GM21529 (cell line): ENCODE measurements around the gene PTPN18.
"Not testable (repeated sequence)": the region's sequence is repeated elsewhere in the genome, so short reads cannot be mapped to it uniquely, and the experiment has no call there.

Experiments
- ATAC-seq: cut with Tn5 transposase; IDR thresholded peaks from one replicate; pipeline ENCODE4 v1.9.1; 2021; ENCODE audit not compliant: unreplicated experiment

The PTPN18 gene, protein sequence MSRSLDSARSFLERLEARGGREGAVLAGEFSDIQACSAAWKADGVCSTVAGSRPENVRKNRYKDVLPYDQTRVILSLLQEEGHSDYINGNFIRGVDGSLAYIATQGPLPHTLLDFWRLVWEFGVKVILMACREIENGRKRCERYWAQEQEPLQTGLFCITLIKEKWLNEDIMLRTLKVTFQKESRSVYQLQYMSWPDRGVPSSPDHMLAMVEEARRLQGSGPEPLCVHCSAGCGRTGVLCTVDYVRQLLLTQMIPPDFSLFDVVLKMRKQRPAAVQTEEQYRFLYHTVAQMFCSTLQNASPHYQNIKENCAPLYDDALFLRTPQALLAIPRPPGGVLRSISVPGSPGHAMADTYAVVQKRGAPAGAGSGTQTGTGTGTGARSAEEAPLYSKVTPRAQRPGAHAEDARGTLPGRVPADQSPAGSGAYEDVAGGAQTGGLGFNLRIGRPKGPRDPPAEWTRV

GRCh38 chr2:130355578-130356431, at the start of gene PTPN18:
Gene PTPN18, plus strand, starts transcription at chr2:130356056. Its CDS starts 52 bp downstream, at chr2:130356108.
- ATAC-seq: peak; percentile 90

DNA sequence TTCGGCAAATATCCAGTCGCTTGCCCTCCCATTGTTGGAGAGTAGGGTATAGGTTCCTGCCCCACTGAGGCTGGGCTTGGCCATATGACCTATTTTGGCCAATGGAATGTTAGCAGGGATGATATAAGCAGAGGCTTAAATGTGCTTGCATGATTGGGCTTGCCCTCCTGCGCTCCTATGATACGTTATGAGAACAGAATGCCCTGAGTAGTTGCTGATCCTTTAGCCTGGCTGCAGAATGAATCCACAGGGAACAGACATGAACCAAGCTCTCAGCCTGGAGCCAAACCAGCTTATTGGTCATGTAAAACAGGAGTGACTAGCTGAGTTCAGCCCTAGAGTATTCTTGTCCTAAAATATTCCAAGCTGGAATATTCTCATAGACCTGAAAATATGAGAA, 48.0 kb upstream of the PTPN18 start:
- no peak for ATAC-seq

DNA sequence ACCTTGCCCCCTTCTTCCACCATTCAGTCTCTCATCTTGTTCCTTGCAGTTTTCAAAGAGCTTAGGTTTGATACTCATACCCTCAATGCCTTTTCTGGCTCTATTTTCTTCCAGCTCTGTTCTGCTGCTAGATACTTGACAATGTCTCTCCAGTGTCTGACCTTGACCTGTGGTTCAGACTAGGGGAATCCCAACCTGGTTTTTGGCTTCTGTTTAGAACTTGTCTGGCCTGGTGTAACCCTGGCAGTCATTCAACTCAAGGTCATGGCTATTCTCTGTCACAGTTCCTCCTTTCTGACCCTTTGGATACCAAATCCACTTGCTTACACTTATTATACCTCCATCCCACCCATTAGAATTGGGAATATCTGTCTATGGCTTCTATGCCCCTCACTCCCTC, 45.0 kb upstream of the PTPN18 start:
- no peak for ATAC-seq

DNA sequence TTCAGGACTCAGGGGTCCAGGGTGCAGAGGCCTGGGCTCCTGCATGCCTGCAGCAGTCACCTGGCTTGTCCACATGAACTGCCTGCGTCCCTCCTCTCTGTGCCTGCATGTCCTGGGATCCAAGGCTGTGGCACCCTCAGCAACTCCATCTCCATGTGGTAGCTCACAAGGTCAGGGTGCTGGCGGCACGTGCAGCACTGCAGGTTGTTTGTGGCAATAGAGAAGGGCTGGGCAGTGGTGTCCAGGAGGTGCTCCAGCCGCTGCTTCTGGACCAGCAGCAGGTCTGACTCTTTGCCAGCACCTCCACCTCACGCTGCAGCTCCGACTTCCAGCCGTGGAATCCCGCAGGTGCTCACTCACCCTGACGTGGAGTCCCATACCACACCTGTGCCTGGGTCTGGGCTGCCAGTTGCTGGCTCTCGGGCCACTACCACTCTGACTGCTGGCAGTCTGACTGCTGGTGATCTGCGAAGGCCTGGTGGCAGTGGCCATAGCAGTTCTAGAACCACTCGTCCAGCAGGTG, 42.0 kb upstream of the PTPN18 start:
- no peak for ATAC-seq

GRCh38 chr2:130314377-130314776, 41.5 kb upstream of the PTPN18 start:
- ATAC-seq: no peak

- no peak for ATAC-seq
Observed at GRCh38 chr2:130316596-130316995, 39.3 kb upstream of the PTPN18 start.

DNA sequence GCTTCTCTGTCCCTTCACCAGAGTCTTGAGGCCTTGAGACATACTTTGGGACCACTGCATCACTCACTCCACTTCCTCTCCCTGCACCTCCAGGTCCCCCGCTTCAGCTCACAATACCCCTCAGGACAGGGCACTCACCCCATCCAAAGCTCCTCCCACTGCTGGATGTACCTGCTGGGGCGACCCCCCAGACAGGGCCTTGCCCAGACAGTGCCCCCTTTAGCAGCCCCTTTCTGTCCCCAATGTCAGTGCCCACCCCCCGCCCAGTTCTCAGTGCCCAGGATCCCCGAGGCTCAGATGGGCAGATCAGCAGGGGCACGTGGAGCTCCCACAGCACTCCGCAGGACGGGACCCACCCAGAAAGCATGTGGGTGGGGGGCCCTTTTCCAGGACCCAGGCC, 37.0 kb upstream of the PTPN18 start:
- no peak for ATAC-seq

DNA sequence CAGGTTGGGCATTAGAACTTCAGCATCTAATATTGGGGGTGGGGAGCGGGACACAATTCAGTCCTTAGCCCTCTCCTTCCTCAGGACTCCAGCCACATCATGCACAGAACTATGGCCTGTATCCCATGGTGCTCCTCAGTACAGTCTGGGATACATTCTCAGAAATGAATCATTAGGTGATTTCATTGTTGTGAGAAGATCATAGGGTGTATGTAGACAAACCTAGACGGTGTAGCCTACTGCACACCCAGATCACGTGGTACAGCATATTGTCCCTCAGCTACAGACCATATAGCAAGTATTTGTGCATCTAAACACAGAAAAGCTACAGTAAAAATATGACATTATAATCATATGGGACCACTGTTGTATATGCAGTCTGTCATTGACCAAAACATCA, 36.3 kb upstream of the PTPN18 start:
- no peak for ATAC-seq

DNA sequence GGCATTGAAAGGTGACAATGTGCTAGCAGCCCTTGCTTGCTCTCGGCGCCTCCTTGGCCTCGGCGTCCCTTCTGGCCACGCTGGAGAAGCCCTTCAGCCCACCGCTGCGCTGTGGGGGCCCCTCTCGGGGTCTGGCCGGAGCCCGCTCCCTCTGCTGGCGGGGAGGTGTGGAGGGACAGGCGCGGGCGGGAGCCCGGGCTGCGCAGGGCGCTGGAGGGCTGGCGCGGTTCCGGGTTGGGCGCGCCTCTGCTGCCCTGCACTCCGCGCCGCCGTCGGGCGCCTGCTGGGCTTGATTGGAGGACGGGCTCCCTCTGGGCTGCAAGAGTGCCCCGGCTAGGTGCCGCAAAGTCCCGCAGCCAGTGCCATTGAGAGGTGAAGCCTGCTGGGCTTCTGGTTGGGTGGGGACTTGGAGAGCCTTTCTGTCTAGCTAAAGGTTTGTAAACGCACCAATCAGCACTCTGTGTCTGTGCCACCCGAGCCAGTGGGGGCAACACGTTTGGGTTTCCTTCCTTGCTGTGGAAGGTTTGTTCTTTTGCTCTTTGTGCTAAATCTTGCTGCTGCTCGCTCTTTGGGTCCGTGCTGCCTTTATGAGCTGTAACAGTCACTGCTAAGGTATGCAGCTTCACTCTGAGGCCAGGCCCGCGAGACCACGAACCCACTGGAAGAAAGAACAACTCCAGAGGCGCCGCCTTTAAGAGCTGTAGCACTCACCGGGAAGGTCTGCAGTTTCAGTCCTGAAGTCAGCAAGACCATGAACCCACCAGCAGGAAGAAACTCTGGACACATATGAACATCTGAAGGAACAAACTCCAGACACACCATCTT, 27.9 kb upstream of the PTPN18 start:
- ATAC-seq: no peak

DNA sequence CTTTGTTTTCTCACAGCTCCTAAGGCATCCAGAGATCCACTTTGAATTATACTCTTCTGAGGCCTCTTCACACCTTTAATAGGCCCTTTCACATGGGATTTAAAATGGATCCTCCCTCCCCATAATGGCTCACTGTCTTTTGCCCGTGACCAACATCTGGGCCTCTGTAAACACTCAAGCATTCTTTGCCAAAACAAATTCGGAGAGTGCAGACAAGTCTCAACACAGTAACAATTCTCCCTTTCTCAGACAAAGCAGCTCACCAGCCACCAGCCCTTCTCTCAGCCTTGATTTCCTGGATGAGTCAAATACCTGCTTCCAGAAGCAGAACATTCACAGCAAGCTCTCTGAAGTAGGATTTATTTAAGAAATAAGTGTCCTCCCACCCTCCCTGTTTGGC, 27.1 kb upstream of the PTPN18 start:
- no peak for ATAC-seq

DNA sequence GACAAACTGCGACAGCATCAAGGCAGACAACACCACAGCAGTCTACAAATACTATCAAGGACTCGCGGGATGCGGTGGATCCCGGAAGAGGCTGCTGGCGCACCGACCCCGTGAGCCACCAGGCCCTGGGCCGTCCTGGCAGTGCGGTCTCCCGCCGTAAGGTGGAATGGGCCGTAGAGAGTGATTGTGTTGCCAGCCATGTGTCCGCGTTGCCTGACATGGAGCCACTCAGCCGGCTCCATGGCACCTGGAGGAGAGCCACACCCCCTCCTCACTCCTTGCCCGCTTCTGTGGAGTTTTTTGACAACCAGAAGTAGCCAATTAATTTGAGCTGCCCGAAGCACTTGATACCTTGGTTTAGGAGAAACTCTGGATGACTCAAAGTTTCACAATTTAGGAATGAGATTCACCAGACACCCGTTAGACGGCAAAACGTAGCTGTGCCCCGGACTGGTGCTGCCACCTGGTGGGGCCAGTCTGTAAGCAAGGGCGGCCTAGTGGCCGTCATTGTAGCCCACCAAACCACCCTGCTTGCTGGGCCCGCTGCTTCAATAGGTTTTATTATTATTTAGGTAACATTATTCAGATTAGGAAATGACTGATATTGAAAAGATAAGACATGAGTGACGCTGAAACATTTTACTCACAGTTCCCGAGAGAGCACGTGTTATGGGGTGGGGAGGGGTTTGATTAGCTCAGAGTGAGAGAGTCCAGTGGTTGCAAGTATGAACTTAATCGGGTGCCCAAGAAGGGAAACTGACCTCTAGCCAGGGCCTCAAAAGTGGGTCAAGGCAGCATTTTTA, 23.4 kb upstream of the PTPN18 start:
- ATAC-seq: peak; percentile 73

- ATAC-seq: not testable (repeated sequence)
Observed at GRCh38 chr2:130333253-130333652, 22.6 kb upstream of the PTPN18 start.

DNA sequence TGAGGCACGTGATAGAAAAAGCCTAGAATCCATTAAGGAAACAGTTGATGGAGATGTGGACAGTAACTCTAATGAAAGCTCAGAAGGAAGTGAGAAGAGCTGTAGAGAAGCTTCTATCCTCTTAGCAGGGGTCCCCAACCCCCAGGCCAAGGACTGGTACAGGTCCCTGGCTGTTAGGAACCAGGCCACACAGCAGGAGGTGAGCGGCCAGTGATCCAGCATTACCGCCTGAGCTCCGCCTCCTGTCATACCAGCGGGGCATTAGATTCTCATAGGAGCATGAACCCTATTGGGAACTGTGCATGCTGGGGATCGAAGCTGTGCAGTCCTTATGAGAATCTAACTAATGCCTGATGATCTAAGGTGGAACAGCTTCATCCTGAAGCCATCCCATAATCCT, 21.8 kb upstream of the PTPN18 start:
- no peak for ATAC-seq

- ATAC-seq: no peak
Observed at GRCh38 chr2:130335226-130335625, 20.6 kb upstream of the PTPN18 start.

DNA sequence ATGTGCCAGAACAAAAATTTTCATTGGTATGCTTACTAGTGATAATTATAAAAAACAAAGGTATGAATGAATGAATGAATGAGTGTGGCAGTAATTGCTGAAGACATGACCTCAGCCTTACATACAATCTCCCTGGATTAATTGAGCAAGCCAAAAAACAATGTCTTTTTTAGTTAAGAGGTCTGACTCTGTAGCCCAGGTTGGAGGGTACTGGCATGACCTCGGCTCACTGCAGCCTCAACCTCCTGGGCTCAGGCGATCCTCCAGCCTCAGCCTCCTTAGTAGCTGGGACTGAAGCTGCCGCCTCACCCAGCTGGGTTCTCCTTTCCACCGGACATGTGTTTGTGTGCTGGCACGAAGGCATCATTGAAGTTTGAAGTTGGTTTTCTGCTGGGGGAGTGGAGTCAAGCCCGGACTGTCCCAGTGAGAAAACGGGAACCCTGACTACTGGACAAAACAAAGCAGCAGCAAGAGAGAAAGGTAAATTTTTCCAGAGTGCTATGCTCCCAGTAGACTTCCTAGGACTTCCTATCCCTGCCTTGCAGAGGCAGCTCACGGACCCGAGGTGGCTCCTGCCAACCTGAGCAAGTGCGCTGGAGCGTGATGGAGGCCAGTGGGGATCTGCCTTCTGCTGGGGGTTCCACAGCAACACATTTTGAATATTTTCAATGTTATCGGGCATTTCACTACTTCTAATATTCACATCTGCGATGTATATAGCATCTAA, 19.5 kb upstream of the PTPN18 start:
- ATAC-seq: no peak

- ATAC-seq: peak; percentile 33
Observed at GRCh38 chr2:130336877-130337734, 18.8 kb upstream of the PTPN18 start.

GRCh38 chr2:130337735-130338325, 18.0 kb upstream of the PTPN18 start:
- ATAC-seq: no peak

DNA sequence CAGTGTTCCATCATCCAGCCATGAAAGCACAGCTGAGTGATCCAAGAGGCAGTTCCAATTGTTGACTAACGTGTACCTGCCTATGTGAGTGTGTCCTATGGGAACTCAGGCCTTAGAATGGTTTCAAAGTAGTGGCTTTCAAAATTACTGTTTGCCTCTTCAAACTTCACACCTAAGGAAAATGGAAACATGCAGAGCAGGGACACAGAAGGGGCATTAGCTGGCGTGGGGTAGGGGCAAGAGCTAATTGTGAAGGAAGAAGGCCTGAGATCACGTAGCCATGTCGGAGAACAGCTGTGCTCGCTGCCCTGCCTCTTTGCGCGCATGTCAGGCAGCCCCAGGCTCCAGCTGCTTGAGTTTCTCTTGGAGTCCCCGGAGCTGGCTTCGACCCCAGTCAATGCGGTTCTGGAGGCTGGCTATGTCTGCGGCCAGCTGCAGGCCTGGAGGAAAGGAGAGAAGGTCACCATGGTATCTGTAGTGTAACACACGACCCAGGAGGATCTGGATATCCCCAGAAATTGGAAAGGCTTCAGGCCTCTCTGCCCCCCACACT, 17.0 kb upstream of the PTPN18 start:
- ATAC-seq: no peak
